GM12878 (cell line): ENCODE measurements around the gene SATB1. TPM values are rescaled to one million over a fixed set of nuclear protein-coding genes. Genes with fewer than 3 reads are reported as not detected.

Experiments used
- ATAC-seq: fragments of 200-7000 bp; cut with Tn5 transposase; 3 replicates; pipeline ENCODE4 v1.9.1; 2020; ENCODE audit warnings: mild to moderate bottlenecking, moderate library complexity
- BruUV-seq: library from RNA; stranded (reverse); fragments of 400-500 nt; replicated peaks from 2 replicates; lab custom pipeline; 2021; lab: Mats Ljungman, UMichigan
- CTCF ChIA-PET: fragments of 300-600 bp; sonication (Branson Sonifier 250); formaldehyde crosslinking; extraction: SDS; loops from one replicate; lab custom pipeline; 2021; ENCODE audit warnings: inconsistent platforms; lab: Yijun Ruan, JAX
- POLR2A ChIA-PET: fragments of 350-600 bp; formaldehyde crosslinking; extraction: SDS; loops from one replicate; lab custom pipeline; 2021; ENCODE audit warnings: inconsistent platforms; lab: Charles Lee
- RAD21 ChIA-PET: fragments of 300-600 bp; sonication (Branson Sonifier 250); formaldehyde crosslinking; loops from one replicate; lab custom pipeline; 2023; ENCODE audit warnings: antibody characterized with exemption; ENCODE audit not compliant: unreplicated experiment; lab: Charles Lee
- SMC1A ChIA-PET: fragments of 300-600 bp; sonication (Branson Sonifier 250); formaldehyde crosslinking; loops from one replicate; lab custom pipeline; 2023; ENCODE audit not compliant: unreplicated experiment, uncharacterized antibody; lab: Charles Lee
- DNase-seq: peaks from one replicate; pipeline ENCODE4 v3.0.0-alpha.2; 2011; ENCODE audit warnings: low read depth, low spot score
- FAIRE-seq: peaks from 3 replicates; lab custom pipeline; 2011; peaks lifted over from hg19 to GRCh38; lab: Jason Lieb, UNC
- H2AFZ ChIP-seq: 2 replicates; pipeline ENCODE4 v1.6.0; 2011; ENCODE audit warnings: low read depth, low read length, control low read depth; ENCODE audit not compliant: control insufficient read depth
- H3K27ac ChIP-seq: 2 replicates; pipeline ENCODE4 v1.5.1; 2011; ENCODE audit warnings: control low read depth; ENCODE audit not compliant: control insufficient read depth, insufficient read depth
- H3K27me3 ChIP-seq, 2 experiments: replicated peaks in 1 of 2; 2 replicates each; pipeline versions ENCODE4 v1.6.0 to v1.6.1; 2011; ENCODE audit warnings: low read length in 1 of 2; ENCODE audit not compliant: control insufficient read depth in 2 of 2, insufficient read depth in 2 of 2
- H3K36me3 ChIP-seq, 2 experiments: 2 replicates each; pipeline ENCODE4 v1.5.1; 2011; ENCODE audit warnings: low read length in 1 of 2; ENCODE audit not compliant: control insufficient read depth in 2 of 2, insufficient read depth in 2 of 2
- H3K4me1 ChIP-seq: 2 replicates; pipeline ENCODE4 v1.6.1; 2011; ENCODE audit warnings: mild to moderate bottlenecking, low read length, moderate library complexity, mixed read lengths; ENCODE audit not compliant: control insufficient read depth, insufficient read depth
- H3K4me2 ChIP-seq: 2 replicates; pipeline ENCODE4 v1.6.0; 2011; ENCODE audit warnings: control low read depth; ENCODE audit not compliant: control insufficient read depth, insufficient read depth
- H3K4me3 ChIP-seq: fragments of 200-600 bp; sonication (generic); 2 replicates; pipeline ENCODE4 v1.5.1; 2016
- H3K79me2 ChIP-seq: 2 replicates; pipeline ENCODE4 v1.6.0; 2011; ENCODE audit warnings: low read length; ENCODE audit not compliant: control insufficient read depth, insufficient read depth
- H3K9ac ChIP-seq: 2 replicates; pipeline ENCODE4 v1.8.0; 2011; ENCODE audit warnings: low read length, control low read depth, mixed read lengths; ENCODE audit not compliant: control insufficient read depth, insufficient read depth
- H3K9me3 ChIP-seq: replicated peaks from 3 replicates; pipeline ENCODE4 v1.5.1; 2011; ENCODE audit warnings: mild to moderate bottlenecking, low read length; ENCODE audit not compliant: control insufficient read depth, insufficient read depth
- H4K20me1 ChIP-seq: 2 replicates; pipeline ENCODE4 v1.6.0; 2011; ENCODE audit not compliant: control insufficient read depth, insufficient read depth
- BCL11A ChIP-seq: IDR thresholded peaks from 2 replicates; pipeline ENCODE4 v1.6.1; 2011; ENCODE audit warnings: low read depth, low read length
- BHLHE40 ChIP-seq, 2 experiments: fragments of 450-650 bp in 1 of 2; IDR thresholded peaks; 2 replicates each; pipeline ENCODE4 v1.6.1; 2011 to 2017; ENCODE audit warnings: low read depth in 2 of 2, borderline replicate concordance in 1 of 2, improper control_type of control experiment in 1 of 2, low read length in 1 of 2, mild to moderate bottlenecking in 1 of 2
- BMI1 ChIP-seq: fragments of 450-650 bp; IDR thresholded peaks from 2 replicates; pipeline ENCODE4 v1.6.1; 2016; ENCODE audit warnings: mild to moderate bottlenecking, moderate library complexity, borderline replicate concordance
- CREM ChIP-seq: IDR thresholded peaks from 2 replicates; pipeline ENCODE4 v1.6.1; 2014; ENCODE audit warnings: antibody characterized with exemption, low read depth
- EP300 ChIP-seq, 2 experiments: fragments of 150-350 bp in 1 of 2; IDR thresholded peaks; 2 replicates each; pipeline ENCODE4 v1.6.1; 2011 to 2012; ENCODE audit warnings: low read depth in 2 of 2, low read length in 2 of 2, borderline replicate concordance in 1 of 2, improper control_type of control experiment in 1 of 2, inconsistent platforms in 1 of 2; ENCODE audit not compliant: control insufficient read depth in 1 of 2
- ETV6 ChIP-seq, 2 experiments: fragments of 450-650 bp in 1 of 2; IDR thresholded peaks in 1 of 2; conservative IDR thresholded peaks in 1 of 2; 2 replicates each; pipeline ENCODE4 v1.6.1; 2014; ENCODE audit warnings: antibody characterized with exemption in 1 of 2, borderline replicate concordance in 1 of 2, low read depth in 1 of 2, mild to moderate bottlenecking in 1 of 2, moderate library complexity in 1 of 2
- EZH2 ChIP-seq: IDR thresholded peaks from 2 replicates; pipeline ENCODE4 v1.6.1; 2012; ENCODE audit warnings: low read depth, mild to moderate bottlenecking, control low read depth, inconsistent platforms, low read length, borderline replicate concordance; ENCODE audit not compliant: control insufficient read depth
- FOXM1 ChIP-seq: IDR thresholded peaks from 2 replicates; pipeline ENCODE4 v1.6.1; 2012; ENCODE audit warnings: low read depth, mild to moderate bottlenecking, inconsistent platforms, low read length, moderate library complexity
- GATAD2B ChIP-seq: fragments of 450-650 bp; conservative IDR thresholded peaks from 2 replicates; pipeline ENCODE4 v1.6.1; 2017; ENCODE audit warnings: low read depth, mild to moderate bottlenecking, moderate library complexity
- HDAC6 ChIP-seq: fragments of 200-600 bp; sonication (generic); IDR thresholded peaks from one replicate; pipeline ENCODE4 v1.8.0; 2017; ENCODE audit warnings: antibody characterized with exemption; ENCODE audit not compliant: unreplicated experiment
- IKZF1 ChIP-seq: fragments of 450-650 bp; conservative IDR thresholded peaks from 2 replicates; pipeline ENCODE4 v1.6.1; 2017; ENCODE audit warnings: antibody characterized with exemption, mild to moderate bottlenecking
- IKZF2 ChIP-seq, 2 experiments: fragments of 450-650 bp; IDR thresholded peaks; 2 replicates each; pipeline ENCODE4 v1.6.1; 2017; ENCODE audit warnings: mild to moderate bottlenecking in 2 of 2, moderate library complexity in 2 of 2
- LARP7 ChIP-seq: fragments of 450-650 bp; IDR thresholded peaks from 2 replicates; pipeline ENCODE4 v1.6.1; 2017; ENCODE audit warnings: mild to moderate bottlenecking
- NFYB ChIP-seq: IDR thresholded peaks from 2 replicates; pipeline ENCODE4 v1.6.1; 2011; ENCODE audit warnings: low read depth, mild to moderate bottlenecking, low read length, improper control_type of control experiment, moderate library complexity; ENCODE audit not compliant: insufficient read depth
- STAT3 ChIP-seq: IDR thresholded peaks from 2 replicates; pipeline ENCODE4 v1.6.1; 2011; ENCODE audit warnings: low read depth, low read length, improper control_type of control experiment
- SUZ12 ChIP-seq: fragments of 200-600 bp; sonication (generic); IDR thresholded peaks from one replicate; pipeline ENCODE4 v1.6.1; 2018; ENCODE audit warnings: antibody characterized with exemption, mild to moderate bottlenecking; ENCODE audit not compliant: unreplicated experiment
- WGBS: methylation state at CpG from one replicate; pipeline ENCODE4 v1.1.6; 2016; ENCODE audit warnings: low lambda C conversion rate; ENCODE audit not compliant: insufficient replicate concordance, insufficient coverage; ENCODE audit errors: missing lambda C conversion rate; 5-methylcytosine and 5-hydroxymethylcytosine counted together
- in situ Hi-C: fragments of 300-500 bp; cut with MboI; formaldehyde crosslinking; loops from 9 replicates; pipeline ENCODE4 v1.14.3; 2018; ENCODE audit warnings: mixed read lengths
- intact Hi-C: fragments of 100-400 bp; cut with micrococcal nuclease; formaldehyde crosslinking; loops from one replicate; pipeline ENCODE4 v1.14.2; 2022; ENCODE audit not compliant: unreplicated experiment
- polyA plus RNA-seq, 11 experiments: library from polyadenylated mRNA; depleted of rRNA in 4 of 11; unstranded in 6 of 11; stranded (reverse) in 5 of 11; fragments of >200 nt; fragmentation: Nextera tagmentation in 4 of 11; fragmentation: Illumina TruSeq in 1 of 11; extraction: Ambion mirVana in 4 of 11; extraction: Trizol in 1 of 11; gene quantifications; 1 replicate in 1 of 11; 2 replicates in 10 of 11; pipeline versions ENCODE4 v1.2.1 to v1.2.3, GENCODE V29; 2011 to 2016; ENCODE audit warnings: inconsistent platforms in 2 of 11, missing spikeins in 2 of 11, low read depth in 1 of 11
- total RNA-seq, 4 experiments: library from RNA; depleted of rRNA in 3 of 4; stranded (reverse); fragments of >200 nt in 3 of 4; fragmentation: Illumina TruSeq in 1 of 4; extraction: Trizol in 1 of 4; gene quantifications; 2 replicates each; pipeline versions ENCODE4 v1.2.1 to v1.2.3, GENCODE V29; 2013 to 2021
- TF ChIP-seq, protein P1 (sequence below): fragments of 450-650 bp; formaldehyde crosslinking; IDR thresholded peaks from 2 replicates; pipeline ENCODE4 v1.5.0; 2022; ENCODE audit warnings: mild to moderate bottlenecking, missing genetic modification characterization
- TF ChIP-seq, protein P2 (sequence below): fragments of 450-650 bp; IDR thresholded peaks from 2 replicates; pipeline ENCODE4 v1.6.1; 2017; ENCODE audit warnings: mild to moderate bottlenecking, low read depth, inconsistent platforms; ENCODE audit not compliant: poor library complexity, severe bottlenecking

SATB1 gene
- total and polyA plus RNA-seq, 10 of the 15 experiments (the other 5 are each of a cell fraction or from before 2014, with no cell fraction given): 0.01 to 0.72 (median 0.07) TPM; not detected in 4

DNA sequence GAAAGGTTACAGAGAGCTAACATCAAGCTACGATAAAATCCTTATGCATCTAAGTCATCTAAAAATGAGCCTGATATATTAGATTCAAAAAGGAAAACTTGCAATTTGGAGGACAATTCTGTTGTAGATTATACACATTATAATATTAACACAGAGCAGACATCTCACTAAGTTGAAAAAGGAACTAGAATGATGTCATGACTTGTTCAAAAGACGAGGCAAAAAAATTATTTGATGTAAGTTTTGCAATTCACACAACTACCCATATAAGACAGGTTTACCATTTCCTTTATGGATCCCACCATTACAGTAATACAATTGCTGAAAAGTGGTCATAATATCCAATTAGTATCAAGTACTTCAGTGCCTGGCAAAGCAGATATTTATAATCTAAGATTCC, 15.9 kb downstream of the SATB1 start:
- RAD21 ChIA-PET: interaction anchor here (0.8 kb wide), 1 partner anchor 515 kb away, joined by 3 read pairs; no protein-coding TSS in a partner anchor

DNA sequence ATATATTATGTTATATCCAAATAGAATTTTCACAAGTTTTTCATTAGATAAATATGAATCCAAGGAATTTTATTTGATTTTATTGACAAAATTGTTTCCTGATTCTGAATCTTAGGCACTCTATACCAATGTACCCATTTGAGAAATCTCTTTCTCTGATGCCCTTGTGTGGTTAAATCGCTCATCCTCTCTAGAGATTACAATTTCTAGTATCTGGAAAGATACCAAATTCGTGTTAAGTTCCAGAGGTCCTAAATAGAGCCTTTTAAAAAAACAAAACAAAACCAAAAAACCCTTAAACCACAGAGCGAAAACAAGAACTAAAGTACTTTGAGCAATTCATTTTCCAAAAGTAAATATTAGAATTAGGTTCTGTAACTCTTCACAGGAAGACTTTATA, 20.0 kb downstream of the SATB1 start:
- H3K4me1 ChIP-seq: no peaks in the 10 kb centered on the region
- H3K9ac ChIP-seq: no peak overlapping the region
- RAD21 ChIA-PET: no interaction called here
- BruUV-seq: no TSS peak
- no peak overlapping the region for H3K4me2 ChIP-seq
- H2AFZ ChIP-seq: no peak overlapping the region
- no peaks in the 10 kb centered on the region for H3K9me3 ChIP-seq
- ATAC-seq (no peak), FAIRE-seq (no peak), DNase-seq (no peak)
- SMC1A ChIA-PET: no interaction called here
- CTCF ChIA-PET: no interaction called here
- no peaks in the 10 kb centered on the region for H4K20me1 ChIP-seq
- intact Hi-C loops: no loop called here
- H3K79me2 ChIP-seq: no peaks in the 10 kb centered on the region
- WGBS: 29% methylated on average over 3 of the region's 3 CpGs
- no peaks in the 10 kb centered on the region for H3K36me3 ChIP-seq
- POLR2A ChIA-PET: no interaction called here
- H3K4me3 ChIP-seq: no peak overlapping the region
- H3K27ac ChIP-seq: no peak overlapping the region
- no peaks in the 10 kb centered on the region; a peak in 1 of 4 replicates for H3K27me3 ChIP-seq
- in situ Hi-C loops: no loop called here
- TF ChIP-seq, protein P1, sequence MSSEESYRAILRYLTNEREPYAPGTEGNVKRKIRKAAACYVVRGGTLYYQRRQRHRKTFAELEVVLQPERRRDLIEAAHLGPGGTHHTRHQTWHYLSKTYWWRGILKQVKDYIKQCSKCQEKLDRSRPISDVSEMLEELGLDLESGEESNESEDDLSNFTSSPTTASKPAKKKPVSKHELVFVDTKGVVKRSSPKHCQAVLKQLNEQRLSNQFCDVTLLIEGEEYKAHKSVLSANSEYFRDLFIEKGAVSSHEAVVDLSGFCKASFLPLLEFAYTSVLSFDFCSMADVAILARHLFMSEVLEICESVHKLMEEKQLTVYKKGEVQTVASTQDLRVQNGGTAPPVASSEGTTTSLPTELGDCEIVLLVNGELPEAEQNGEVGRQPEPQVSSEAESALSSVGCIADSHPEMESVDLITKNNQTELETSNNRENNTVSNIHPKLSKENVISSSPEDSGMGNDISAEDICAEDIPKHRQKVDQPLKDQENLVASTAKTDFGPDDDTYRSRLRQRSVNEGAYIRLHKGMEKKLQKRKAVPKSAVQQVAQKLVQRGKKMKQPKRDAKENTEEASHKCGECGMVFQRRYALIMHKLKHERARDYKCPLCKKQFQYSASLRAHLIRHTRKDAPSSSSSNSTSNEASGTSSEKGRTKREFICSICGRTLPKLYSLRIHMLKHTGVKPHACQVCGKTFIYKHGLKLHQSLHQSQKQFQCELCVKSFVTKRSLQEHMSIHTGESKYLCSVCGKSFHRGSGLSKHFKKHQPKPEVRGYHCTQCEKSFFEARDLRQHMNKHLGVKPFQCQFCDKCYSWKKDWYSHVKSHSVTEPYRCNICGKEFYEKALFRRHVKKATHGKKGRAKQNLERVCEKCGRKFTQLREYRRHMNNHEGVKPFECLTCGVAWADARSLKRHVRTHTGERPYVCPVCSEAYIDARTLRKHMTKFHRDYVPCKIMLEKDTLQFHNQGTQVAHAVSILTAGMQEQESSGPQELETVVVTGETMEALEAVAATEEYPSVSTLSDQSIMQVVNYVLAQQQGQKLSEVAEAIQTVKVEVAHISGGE (CRISPR knock-in tag): no peak
- TF ChIP-seq STAT3 (no peak), FOXM1 (no peak), LARP7 (no peak), BHLHE40 (IDR thresholded peaks at IDR 0.05; ENCODE audit: borderline replicate concordance in 1 of 2, low read depth in 2 of 2, low read length in 1 of 2) (no peak), HDAC6 (no peak), IKZF2 (IDR thresholded peaks at IDR 0.05) (no peak)
- TF ChIP-seq, protein P2, sequence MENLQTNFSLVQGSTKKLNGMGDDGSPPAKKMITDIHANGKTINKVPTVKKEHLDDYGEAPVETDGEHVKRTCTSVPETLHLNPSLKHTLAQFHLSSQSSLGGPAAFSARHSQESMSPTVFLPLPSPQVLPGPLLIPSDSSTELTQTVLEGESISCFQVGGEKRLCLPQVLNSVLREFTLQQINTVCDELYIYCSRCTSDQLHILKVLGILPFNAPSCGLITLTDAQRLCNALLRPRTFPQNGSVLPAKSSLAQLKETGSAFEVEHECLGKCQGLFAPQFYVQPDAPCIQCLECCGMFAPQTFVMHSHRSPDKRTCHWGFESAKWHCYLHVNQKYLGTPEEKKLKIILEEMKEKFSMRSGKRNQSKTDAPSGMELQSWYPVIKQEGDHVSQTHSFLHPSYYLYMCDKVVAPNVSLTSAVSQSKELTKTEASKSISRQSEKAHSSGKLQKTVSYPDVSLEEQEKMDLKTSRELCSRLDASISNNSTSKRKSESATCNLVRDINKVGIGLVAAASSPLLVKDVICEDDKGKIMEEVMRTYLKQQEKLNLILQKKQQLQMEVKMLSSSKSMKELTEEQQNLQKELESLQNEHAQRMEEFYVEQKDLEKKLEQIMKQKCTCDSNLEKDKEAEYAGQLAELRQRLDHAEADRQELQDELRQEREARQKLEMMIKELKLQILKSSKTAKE: no peak

More for the DNA sequence above, 15.9 kb downstream of the SATB1 start:
- Histone ChIP-seq H3K9me3 (no peaks in the 10 kb centered on the region), H3K27ac (no peak overlapping the region), H3K4me3 (no peak overlapping the region), H3K9ac (no peak overlapping the region), H3K27me3 (no peaks in the 10 kb centered on the region), H3K36me3 (no peaks in the 10 kb centered on the region), H3K4me2 (no peak overlapping the region), H4K20me1 (no peaks in the 10 kb centered on the region), H3K79me2 (no peaks in the 10 kb centered on the region), H3K4me1 (no peaks in the 10 kb centered on the region), H2AFZ (no peak overlapping the region)
- WGBS: 17% methylated on average over 2 of the region's 2 CpGs
- ATAC-seq (no peak), DNase-seq (no peak), FAIRE-seq (no peak)
- SMC1A ChIA-PET: interaction anchor here (1.0 kb wide), 1 partner anchor 421 kb away, joined by 3 read pairs; no protein-coding TSS in a partner anchor
- CTCF ChIA-PET: no interaction called here
- in situ Hi-C loops: no loop called here
- POLR2A ChIA-PET: no interaction called here
- intact Hi-C loops: no loop called here
- TF ChIP-seq BHLHE40 (IDR thresholded peaks at IDR 0.05; ENCODE audit: borderline replicate concordance in 1 of 2, low read depth in 2 of 2, low read length in 1 of 2): no peak
- TF ChIP-seq EZH2: no peak
- TF ChIP-seq CREM: no peak
- no peak for TF ChIP-seq SUZ12
- TF ChIP-seq BMI1: no peak
- TF ChIP-seq EP300 (IDR thresholded peaks at IDR 0.05; ENCODE audit: borderline replicate concordance in 1 of 2, control insufficient read depth in 1 of 2, low read depth in 2 of 2, low read length in 2 of 2): no peak
- no peak for TF ChIP-seq BCL11A
- TF ChIP-seq GATAD2B: no peak
- no peak for TF ChIP-seq ETV6 (conservative IDR thresholded peaks at IDR 0.05 in 1 of 2, IDR thresholded peaks at IDR 0.05 in 1 of 2; ENCODE audit: borderline replicate concordance in 1 of 2, low read depth in 1 of 2)
- no peak for TF ChIP-seq NFYB
- no peak for TF ChIP-seq IKZF1
- BruUV-seq: no TSS peak
